COLO829 (cell line): ENCODE data around the gene CACNA1E.

Source experiments
- DNase-seq: peaks from one replicate; pipeline ENCODE4 v3.0.0; 2012; ENCODE audit warnings: low spot score

The CACNA1E gene

GRCh38 chr1:181768211-181768929, 285.1 kb downstream of the CACNA1E start:
- DNase-seq = no peak

GRCh38 chr1:181768930-181769280, 285.6 kb downstream of the CACNA1E start:
- DNase-seq = no peak

GRCh38 chr1:181769846-181770245, 286.5 kb downstream of the CACNA1E start:
- DNase-seq = no peak

GRCh38 chr1:181772714-181773113, 289.4 kb downstream of the CACNA1E start:
- no peak for DNase-seq

- no peak for DNase-seq
Observed at GRCh38 chr1:181776044-181776443, 292.7 kb downstream of the CACNA1E start.

- no peak for DNase-seq
Observed at GRCh38 chr1:181777286-181777685, 294.0 kb downstream of the CACNA1E start.

GRCh38 chr1:181777812-181778211, 294.5 kb downstream of the CACNA1E start:
- DNase-seq = no peak

- no peak for DNase-seq
Observed at GRCh38 chr1:181778640-181779260, 295.4 kb downstream of the CACNA1E start.

- no peak for DNase-seq
Observed at GRCh38 chr1:181779343-181779742, 296.0 kb downstream of the CACNA1E start.

GRCh38 chr1:181783208-181783607, 299.9 kb downstream of the CACNA1E start:
- DNase-seq = no peak

- DNase-seq = no peak
Observed at GRCh38 chr1:181784039-181784683, 300.8 kb downstream of the CACNA1E start.

GRCh38 chr1:181789395-181789794, 306.1 kb downstream of the CACNA1E start:
- DNase-seq = no peak

- DNase-seq = no peak
Observed at GRCh38 chr1:181791721-181792120, 308.4 kb downstream of the CACNA1E start.

- DNase-seq = no peak
Observed at GRCh38 chr1:181793831-181794230, 310.5 kb downstream of the CACNA1E start.

GRCh38 chr1:181794332-181794731, 311.0 kb downstream of the CACNA1E start:
- DNase-seq = no peak

- no peak for DNase-seq
Observed at GRCh38 chr1:181798191-181798926, 315.0 kb downstream of the CACNA1E start.

- DNase-seq = no peak
Observed at GRCh38 chr1:181801617-181802016, 318.3 kb downstream of the CACNA1E start.

- DNase-seq = no peak
Observed at GRCh38 chr1:181802466-181802865, 319.1 kb downstream of the CACNA1E start.

- DNase-seq = no peak
Observed at GRCh38 chr1:181803421-181803820, 320.1 kb downstream of the CACNA1E start.

GRCh38 chr1:181804989-181805388, 321.7 kb downstream of the CACNA1E start:
- DNase-seq = no peak

GRCh38 chr1:181806746-181807145, 323.4 kb downstream of the CACNA1E start:
- DNase-seq = no peak

GRCh38 chr1:181807251-181807650, 323.9 kb downstream of the CACNA1E start:
- DNase-seq = no peak
